Endothelial cell (in vitro differentiated cells): ENCODE data around the gene HTT. TPM values are rescaled to one million over a fixed set of nuclear protein-coding genes. Genes with fewer than 3 reads are reported as not detected.
"Not testable (repeated sequence)": the region's sequence is repeated elsewhere in the genome, so short reads cannot be mapped to it uniquely, and the experiment has no call there.

Source experiments
- DNase-seq: peaks from one replicate; pipeline ENCODE4 v3.0.0; 2021; ENCODE audit warnings: low spot score
- H3K27ac Mint-ChIP-seq: one replicate; pipeline ENCODE4 v1.8.0; 2021; ENCODE audit warnings: mixed read lengths, inconsistent platforms; ENCODE audit not compliant: unreplicated experiment
- H3K27me3 Mint-ChIP-seq: one replicate; pipeline ENCODE4 v1.8.0; 2021; ENCODE audit warnings: mild to moderate bottlenecking, moderate library complexity, mixed read lengths, inconsistent platforms; ENCODE audit not compliant: unreplicated experiment
- H3K36me3 Mint-ChIP-seq: one replicate; pipeline ENCODE4 v1.8.0; 2021; ENCODE audit warnings: mild to moderate bottlenecking, low read depth, mixed read lengths, inconsistent platforms; ENCODE audit not compliant: unreplicated experiment
- H3K4me1 Mint-ChIP-seq: one replicate; pipeline ENCODE4 v1.8.0; 2021; ENCODE audit warnings: mild to moderate bottlenecking, mixed read lengths, inconsistent platforms; ENCODE audit not compliant: unreplicated experiment
- H3K4me3 Mint-ChIP-seq: one replicate; pipeline ENCODE4 v1.8.0; 2021; ENCODE audit warnings: mild to moderate bottlenecking, mixed read lengths, inconsistent platforms; ENCODE audit not compliant: unreplicated experiment
- H3K9me3 Mint-ChIP-seq: one replicate; pipeline ENCODE4 v1.8.0; 2021; ENCODE audit warnings: mixed read lengths, inconsistent platforms; ENCODE audit not compliant: unreplicated experiment
- CTCF ChIP-seq: fragments of 200-600 bp; sonication (generic); IDR thresholded peaks from one replicate; pipeline ENCODE4 v1.5.0; 2021; ENCODE audit warnings: antibody characterized with exemption; ENCODE audit not compliant: unreplicated experiment
- total RNA-seq: library from RNA; stranded (reverse); fragmentation: NEBNext Ultra II Directional; extraction: Animal tissue kit (Norgen Biotek cat#: 25700); gene quantifications from one replicate; pipeline ENCODE4 v1.2.1, GENCODE V29; 2021; ENCODE audit not compliant: unreplicated experiment

Gene HTT
- total RNA-seq, 1 donor from 2014 or later, result 62.4 TPM

GRCh38 chr4:3046162-3046561 lies 28.3 kb upstream of the HTT start:
- no peak for TF ChIP-seq CTCF
- H3K4me1 Mint-ChIP-seq, result no peaks in the 10 kb centered on the region
- no peak for DNase-seq
- no peaks in the 10 kb centered on the region for H3K9me3 Mint-ChIP-seq
- H3K27me3 Mint-ChIP-seq, result peaks cover 2% of the 10 kb centered on the region
- no peaks in the 10 kb centered on the region for H3K36me3 Mint-ChIP-seq
- H3K27ac Mint-ChIP-seq, result no peak overlapping the region
- H3K4me3 Mint-ChIP-seq, result no peak overlapping the region

- H3K27ac Mint-ChIP-seq, result no peak overlapping the region
- H3K4me1 Mint-ChIP-seq, result no peaks in the 10 kb centered on the region
- H3K4me3 Mint-ChIP-seq, result no peak overlapping the region
- H3K9me3 Mint-ChIP-seq, result no peaks in the 10 kb centered on the region
- no peak for TF ChIP-seq CTCF
- DNase-seq, result no peak
- H3K27me3 Mint-ChIP-seq, result peaks cover 2% of the 10 kb centered on the region
- no peaks in the 10 kb centered on the region for H3K36me3 Mint-ChIP-seq
These were observed 27.9 kb upstream of the HTT start for GRCh38 chr4:3046623-3047022.

GRCh38 chr4:3047464-3048286 lies 26.8 kb upstream of the HTT start:
- Mint-ChIP-seq H3K27me3 (peaks cover 2% of the 10 kb centered on the region), H3K27ac (no peak overlapping the region), H3K4me1 (no peaks in the 10 kb centered on the region), H3K36me3 (no peaks in the 10 kb centered on the region), H3K9me3 (no peaks in the 10 kb centered on the region), H3K4me3 (no peak overlapping the region)
- DNase-seq, result peak; percentile 71
- TF ChIP-seq CTCF, result peak; percentile 51

GRCh38 chr4:3051141-3051897 lies 23.2 kb upstream of the HTT start:
- DNase-seq, H3K36me3 Mint-ChIP-seq, H3K4me3 Mint-ChIP-seq, H3K27ac Mint-ChIP-seq, H3K27me3 Mint-ChIP-seq, H3K4me1 Mint-ChIP-seq: not testable (repeated sequence)
- H3K9me3 Mint-ChIP-seq, result peaks cover 11% of the 10 kb centered on the region

- DNase-seq, result no peak
- Mint-ChIP-seq H3K9me3 (peaks cover 16% of the 10 kb centered on the region), H3K27me3 (peaks cover 2% of the 10 kb centered on the region), H3K36me3 (no peaks in the 10 kb centered on the region), H3K27ac (no peak overlapping the region), H3K4me3 (no peak overlapping the region), H3K4me1 (no peaks in the 10 kb centered on the region)
- TF ChIP-seq CTCF, result no peak
These were observed 20.2 kb upstream of the HTT start for GRCh38 chr4:3054169-3054759.
